Measurements from ENCODE around the gene CLDN10.

Gene CLDN10

DNA sequence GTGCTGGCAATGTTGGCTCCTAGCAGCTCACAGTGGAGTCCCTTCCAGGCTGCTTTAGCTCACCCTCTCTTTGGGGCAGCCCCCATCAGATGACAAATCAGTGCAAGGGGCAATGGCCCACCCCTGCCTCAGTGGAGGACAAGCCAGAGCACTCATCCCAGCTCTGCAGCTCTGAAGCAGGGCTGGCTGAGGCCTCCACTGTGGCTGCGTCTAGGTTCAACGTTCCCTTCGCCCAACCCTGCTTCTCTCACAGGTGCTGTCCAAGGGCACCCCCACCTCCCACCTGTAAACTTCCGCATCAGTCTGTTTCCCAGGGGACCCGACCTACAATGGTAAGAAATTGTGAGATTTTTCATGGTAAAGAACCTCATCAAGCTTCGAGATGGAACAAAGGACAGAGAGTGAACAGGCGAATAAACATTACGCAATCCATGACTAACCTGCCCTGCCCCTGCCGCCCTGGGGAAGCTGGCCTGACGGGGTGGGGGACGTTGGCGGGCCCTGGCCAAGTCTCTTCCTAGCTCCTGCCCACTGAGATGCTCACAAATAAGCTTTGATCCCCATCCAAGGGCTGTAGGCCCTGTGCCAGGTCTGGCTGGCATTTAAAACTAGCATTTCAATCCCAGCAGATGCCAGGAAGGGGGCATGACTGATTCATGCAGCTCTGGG is 51.5 kb downstream of the CLDN10 start:
- no peak for DNase-seq

DNA sequence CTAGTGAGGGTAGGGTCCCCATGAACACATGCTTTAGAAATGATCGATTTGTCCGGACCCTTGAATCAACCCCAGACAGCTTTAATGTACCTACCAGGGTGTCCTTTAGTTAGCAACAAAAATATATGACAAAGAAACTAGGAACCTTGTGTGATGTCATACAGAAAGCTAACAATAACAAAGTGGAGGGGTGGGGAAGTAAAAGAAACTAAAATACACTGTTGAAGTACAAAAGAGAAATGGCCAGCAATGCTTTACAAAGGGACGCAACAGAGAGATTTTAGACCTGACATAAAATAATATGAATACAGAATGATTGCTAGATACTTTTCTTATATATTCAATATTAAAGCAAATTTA is 52.0 kb downstream of the CLDN10 start:
- no peak for DNase-seq

DNA sequence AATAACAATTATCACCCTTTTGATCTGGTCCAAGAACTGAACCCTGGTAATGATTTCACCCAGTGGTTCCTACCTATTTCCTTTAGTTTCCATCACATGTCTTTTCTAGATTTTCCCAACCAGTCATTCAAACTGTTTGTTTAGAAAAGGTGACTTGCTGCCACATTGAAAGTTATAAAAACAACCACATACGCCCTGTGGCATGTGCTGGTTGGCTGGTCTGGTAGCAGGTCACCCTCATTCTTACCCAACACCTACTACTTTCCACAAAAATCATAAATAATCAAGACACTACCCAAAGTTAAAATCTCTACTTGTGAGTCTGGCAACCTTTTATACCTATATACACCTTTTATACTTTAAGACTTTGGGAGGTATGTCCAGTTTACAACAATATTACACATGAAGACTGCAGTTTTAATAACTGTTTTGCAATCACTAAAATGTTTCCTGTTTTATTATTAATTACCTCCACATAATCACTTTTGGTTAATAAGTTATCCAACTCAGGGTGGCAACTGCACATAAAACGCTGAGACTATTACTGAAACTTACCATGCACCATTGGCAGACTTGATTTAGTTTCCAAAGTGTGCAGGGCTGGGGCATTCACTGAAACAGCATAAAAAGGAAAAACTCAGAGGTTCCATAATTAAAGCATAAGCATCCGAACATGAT is 53.1 kb downstream of the CLDN10 start:
- no peak for DNase-seq

DNA sequence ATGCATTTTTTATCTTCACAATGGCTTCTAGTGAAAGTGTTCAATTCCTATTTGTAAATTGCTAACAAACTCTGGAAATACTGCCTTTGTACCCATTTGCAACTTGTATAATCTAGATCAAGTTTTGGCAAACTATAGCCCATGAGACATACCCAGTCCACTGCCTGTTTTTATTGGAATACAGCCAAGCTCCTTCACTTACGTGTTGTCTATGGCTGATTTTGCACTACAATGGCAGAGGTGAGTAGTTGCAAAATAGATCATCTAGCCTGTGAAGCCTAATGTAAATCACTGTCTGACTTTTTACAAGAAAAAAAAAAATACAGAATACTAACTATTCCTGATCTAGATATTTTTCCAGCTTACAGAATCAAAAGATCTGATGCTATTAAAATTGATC is 54.8 kb downstream of the CLDN10 start:
- DNase-seq, result peak; percentile 1

DNA sequence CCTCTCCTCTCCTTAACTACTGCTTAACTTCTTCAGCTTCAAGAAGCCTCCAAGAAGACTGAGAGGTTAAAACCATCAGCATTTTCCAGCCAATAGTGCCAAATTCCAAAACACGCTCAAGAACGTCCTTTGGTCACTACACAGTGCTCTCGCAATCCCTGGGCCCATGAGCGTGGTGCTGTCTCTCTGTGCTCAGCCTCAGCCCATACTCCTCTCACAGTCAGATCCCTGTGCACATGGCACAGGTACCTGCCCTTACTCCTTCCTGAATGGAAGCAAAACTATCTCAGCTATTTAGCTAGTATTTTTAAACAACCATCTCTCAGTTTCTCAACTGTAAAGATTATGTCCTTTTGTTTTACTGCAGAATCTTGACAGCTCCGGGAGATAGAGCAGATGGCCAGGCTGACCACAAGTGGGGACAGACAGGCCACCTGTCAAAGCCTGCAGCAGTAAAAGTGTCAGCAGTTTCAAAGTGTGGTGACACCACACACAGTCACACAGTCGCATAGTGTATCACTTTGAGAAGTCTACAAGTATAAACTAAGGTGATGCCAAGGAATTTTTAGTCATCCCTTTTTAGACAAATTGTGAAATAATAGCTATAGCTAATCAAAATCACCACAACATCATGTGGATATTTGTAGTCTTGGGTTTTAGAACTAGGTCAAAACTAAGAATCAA is 56.3 kb downstream of the CLDN10 start:
- no peak for DNase-seq

DNA sequence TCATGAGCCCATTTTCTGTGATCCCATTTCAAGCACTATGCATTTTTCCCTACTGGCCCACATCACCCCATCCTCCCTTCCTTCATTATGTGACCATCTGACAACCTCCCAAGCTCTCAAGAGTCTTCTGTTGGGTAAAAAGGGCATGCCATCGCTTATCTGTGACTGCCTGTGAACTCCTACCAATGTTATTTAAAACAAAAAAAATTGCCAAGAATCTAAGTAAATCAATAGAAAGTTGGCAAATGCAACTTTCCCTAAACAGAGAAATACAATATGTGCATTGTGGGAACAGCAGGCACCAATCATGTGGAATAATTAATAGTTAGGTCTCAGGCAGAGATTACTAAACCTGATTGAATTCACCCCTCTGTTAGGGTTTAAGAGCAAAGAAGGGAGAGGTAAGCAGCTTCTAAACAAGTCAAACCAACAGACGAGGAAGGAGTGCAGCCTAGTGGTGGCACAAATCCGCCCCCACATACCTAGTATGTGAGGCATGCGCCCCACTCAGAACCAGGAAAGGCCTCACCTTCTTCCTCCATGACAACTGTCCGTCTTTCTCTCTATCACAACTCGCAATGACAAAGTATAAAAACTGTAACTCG is 62.2 kb downstream of the CLDN10 start:
- DNase-seq, result no peak

DNA sequence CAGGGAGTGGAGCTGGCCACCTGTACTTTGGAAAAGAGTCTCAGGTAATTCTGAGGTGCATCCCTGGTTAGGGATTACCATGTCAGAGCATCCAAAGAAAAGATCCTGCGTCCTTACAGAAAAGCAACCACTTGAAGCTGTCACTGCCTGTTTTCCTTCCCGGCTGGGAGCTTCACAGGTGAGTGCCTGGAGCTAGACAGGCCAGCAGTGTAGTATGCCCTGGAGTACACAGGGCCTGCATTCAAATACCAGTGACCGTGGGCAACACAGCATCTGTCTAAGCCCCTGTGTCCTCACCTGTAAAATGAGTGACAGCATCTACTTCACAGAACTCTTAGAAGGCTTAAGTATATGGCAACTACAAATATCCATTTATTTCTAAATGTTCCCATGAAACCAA is 63.0 kb downstream of the CLDN10 start:
- no peak for DNase-seq

DNA sequence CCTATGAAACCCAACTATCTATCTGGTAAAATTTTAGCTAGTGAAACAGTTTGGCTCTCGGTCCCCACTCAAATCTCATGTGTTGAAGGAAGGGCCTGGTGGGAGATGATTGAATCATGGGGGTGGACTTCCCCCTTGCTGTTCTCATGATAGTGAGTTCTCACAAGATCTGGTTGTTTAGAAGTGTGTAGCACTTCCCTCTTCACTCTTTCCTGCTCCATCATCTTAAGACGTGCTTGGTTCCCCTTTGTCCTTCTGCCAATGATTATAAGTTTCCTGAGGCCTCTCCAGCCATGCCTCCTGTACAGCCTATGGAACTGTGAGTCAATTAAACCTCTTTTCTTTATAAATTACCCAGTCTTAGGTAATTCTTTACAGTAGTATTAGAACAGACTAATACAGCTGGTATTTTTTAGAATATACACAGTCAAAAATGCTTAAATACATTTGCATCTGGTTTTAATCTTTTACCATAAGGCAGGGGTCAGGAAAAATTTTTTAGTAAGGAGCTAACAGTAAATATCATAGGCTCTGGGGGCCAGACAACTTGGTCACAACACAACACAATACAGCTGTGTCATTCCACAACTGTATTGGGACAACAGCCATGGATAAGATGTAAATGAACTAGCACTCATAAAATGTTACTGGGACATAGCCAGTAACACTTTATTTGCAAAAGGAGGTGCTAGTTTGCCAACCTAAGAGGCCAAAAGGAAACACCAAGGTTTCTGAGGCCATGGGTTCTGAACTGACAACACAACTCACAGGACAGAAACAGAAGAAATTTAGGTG is 67.7 kb downstream of the CLDN10 start:
- DNase-seq, result no peak

DNA sequence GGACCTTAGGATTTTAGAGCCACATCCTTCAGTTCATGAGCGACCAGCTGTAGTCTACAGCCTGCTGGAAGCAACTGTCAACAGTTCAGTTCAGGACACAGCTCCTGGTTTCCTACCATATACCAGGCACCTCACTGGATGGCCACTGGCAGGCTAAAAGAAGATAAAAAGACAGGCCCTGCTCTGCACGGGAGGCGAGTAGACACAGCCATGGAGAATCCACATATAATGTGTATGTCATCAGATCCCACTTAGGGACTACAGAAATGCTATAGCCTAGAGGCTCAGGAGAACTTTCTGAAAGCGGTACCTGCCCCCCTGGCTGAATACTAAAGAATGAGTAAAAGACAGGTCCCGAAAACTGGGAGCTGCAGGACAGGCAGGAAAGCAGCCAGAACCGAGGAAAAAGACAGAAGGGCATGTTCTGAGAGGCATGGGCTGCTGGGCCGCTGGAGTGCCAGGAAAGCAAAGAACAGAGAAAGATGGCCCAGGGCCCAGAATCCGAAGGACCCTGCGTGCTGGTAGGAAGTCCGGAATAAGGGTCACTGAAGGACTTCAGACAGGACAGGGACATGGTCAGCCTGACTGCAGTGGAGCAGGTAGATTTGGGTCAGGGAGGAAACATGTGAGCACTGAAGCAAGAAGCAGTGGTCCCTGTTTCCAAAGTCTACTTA is 68.4 kb downstream of the CLDN10 start:
- DNase-seq, result no peak

DNA sequence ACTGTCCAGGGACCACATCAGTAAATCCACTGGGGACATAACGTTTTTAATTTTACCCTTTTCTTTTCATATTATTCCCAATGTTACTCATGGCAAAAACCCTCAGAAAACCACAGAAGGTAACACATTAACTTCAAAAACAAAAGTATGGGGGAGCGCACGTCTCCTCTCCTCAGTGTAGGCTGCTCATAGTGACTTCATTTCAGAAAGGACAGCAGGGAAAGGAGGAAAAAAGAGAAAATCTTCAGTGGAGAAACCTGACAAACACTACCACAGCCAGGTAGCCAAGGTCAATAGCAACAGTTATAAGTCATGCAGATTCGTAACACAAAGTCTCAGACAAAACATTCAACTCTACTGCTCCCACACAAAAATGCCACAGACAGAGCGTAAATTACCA is 70.6 kb downstream of the CLDN10 start:
- DNase-seq, result no peak

DNA sequence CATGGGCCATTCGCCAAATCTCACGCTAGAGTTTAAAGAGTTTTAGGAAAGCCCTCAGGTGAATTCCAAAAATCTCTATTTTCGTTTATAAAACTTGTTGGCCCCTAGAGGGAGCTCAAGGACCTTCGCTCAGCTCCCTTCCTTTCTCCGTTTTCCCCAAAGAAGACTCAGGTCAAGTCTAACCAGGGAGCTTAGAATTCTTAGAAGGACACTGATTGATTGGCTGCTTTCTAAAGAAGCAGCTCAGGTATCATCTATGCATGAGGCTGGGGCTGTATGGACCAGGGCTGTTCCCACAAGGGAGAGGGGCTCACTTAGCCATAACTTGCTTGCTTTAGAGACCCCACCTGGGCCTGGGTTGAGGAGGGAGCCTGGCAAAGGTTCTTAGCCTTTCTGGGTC is 71.5 kb downstream of the CLDN10 start:
- no peak for DNase-seq

DNA sequence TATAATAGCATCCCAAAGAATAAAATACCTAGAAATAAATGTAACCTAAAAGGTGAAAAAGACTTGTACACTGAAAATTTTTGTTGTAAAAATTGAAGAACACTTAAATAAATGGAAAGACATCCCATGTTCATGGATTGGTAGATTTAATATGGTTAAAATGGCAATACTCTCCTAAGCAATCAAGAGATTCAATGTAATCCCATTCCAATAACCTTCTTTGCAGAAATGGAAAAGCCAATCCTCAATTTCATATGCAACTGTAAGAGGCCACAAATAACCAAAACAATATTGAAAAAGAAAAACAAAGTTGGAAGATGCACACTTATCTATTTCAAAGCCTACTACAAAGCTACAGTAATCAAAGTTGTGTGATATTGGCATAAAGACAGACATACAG is 74.2 kb downstream of the CLDN10 start:
- no peak for DNase-seq

DNA sequence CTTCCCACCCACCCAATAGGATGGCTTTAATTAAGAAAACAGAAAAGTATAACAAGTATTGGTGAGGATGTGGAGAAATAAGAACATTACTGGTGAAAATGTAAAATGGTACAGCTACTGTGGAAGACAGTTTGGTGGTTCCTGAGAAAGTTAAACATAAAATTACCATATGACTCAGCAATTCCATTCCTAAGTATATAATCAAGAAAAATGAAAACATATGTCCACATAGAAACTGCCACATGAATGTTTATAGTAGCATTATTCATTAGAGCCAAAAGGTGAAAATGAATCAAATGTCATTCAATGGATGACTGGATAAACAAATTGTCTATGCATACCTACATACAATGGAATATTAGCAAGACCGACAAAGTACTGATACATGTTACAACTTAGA is 75.1 kb downstream of the CLDN10 start:
- DNase-seq, result peak; percentile 13

DNA sequence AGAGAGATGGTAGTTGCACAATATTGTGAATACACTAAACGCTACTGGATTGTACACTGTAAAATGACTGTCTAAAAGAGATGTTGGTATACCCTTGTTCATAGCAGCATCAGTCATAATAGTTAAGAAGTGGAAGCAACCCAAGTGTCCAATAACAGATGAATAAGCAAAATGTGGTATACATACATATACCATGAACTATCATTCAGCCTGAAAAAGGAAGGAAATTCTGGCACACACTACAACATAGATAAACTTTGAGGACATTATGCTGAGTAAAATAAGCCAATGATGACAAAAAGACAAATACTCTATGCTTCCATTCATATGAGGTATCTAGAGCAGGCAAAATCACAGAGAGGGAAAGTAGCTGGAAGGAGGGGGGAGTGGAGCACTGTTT is 76.0 kb downstream of the CLDN10 start:
- DNase-seq, result no peak

DNA sequence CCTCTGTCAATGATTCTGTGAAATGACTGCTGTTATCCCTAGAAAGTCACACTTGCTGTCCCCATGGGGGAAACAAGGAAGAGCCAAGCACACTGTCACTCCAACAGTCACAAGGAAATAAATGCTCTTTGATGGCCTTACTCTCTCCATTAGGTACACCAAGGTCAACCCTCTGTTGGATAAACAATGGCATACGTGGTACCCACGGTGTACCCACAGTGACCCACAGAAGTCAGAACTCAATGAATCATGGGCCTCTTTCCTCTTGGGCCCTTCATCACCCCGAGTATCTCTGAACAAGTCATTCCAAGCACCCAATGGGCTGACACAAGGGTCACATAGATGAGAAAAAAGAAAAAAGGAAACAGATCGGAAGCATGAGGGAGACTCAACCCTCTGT is 76.6 kb downstream of the CLDN10 start:
- DNase-seq, result no peak
